ENCODE measurements around the gene EPX.

DNA sequence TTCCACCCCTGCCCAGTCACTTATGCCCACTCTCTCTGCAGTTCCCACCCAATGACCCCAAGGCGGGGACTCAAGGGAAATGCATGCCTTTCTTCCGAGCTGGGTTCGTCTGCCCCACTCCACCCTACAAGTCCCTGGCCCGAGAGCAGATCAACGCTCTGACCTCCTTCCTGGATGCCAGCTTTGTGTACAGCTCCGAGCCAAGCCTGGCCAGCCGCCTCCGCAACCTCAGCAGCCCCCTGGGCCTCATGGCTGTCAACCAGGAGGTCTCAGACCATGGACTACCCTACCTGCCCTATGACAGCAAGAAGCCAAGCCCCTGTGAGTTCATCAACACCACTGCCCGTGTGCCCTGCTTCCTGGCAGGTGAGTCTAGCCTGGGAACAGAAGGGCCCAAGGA, 59.6 kb downstream of the EPX start:
- no peak for TF ChIP-seq CTCF (conservative IDR thresholded peaks at IDR 0.05)
- TF ChIP-seq ZFX (IDR thresholded peaks at IDR 0.05): no peak

All from C4-2B (cell line).